ENCODE measurements around the gene TMEM42. TPM values are rescaled to one million over a fixed set of nuclear protein-coding genes. Genes with fewer than 3 reads are reported as not detected.

TMEM42 gene
- 17.5 and 20.8 TPM in 2 replicates for polyA plus RNA-seq

GRCh38 chr3:44861412-44862225, at the start of gene TMEM42:
Gene TMEM42, plus strand, starts transcription at chr3:44861912. Its CDS starts 13 bp downstream, at chr3:44861925.

GRCh38 chr3:44874308-44874707, 12.6 kb downstream of the TMEM42 start, which contains the start of gene TGM4:
Gene TGM4, plus strand, starts transcription at chr3:44874608. Its CDS starts 71 bp downstream, at chr3:44874679.

Other genes starting within 250 kb of the TMEM42 start
- 8.0 and 11.2 TPM in 2 replicates for gene ZNF197, start 236.9 kb upstream of the TMEM42 start, polyA plus RNA-seq
- gene ZNF35, start 213.2 kb upstream of the TMEM42 start, polyA plus RNA-seq = 3.8 and 6.0 TPM in 2 replicates
- 2.6 and 4.6 TPM in 2 replicates for gene ZNF502, start 149.3 kb upstream of the TMEM42 start, polyA plus RNA-seq
- 0.20 and 2.7 TPM in 2 replicates for gene ZNF501, start 132.3 kb upstream of the TMEM42 start, polyA plus RNA-seq
- 41.8 and 49.7 TPM in 2 replicates for gene KIAA1143, start 100.3 kb upstream of the TMEM42 start, polyA plus RNA-seq
- 0.28 and 1.9 TPM in 2 replicates for gene KIF15, start 100.1 kb upstream of the TMEM42 start, polyA plus RNA-seq
- gene TGM4, start 12.7 kb downstream of the TMEM42 start, polyA plus RNA-seq = not detected in 2 replicates
- 22.7 and 23.4 TPM in 2 replicates for gene ZDHHC3, start 114.3 kb downstream of the TMEM42 start, polyA plus RNA-seq
- 66.6 and 67.2 TPM in 2 replicates for gene EXOSC7, start 114.3 kb downstream of the TMEM42 start, polyA plus RNA-seq
- not detected in 2 replicates for gene CLEC3B, start 164.4 kb downstream of the TMEM42 start, polyA plus RNA-seq